SH-SY5Y (cell line): ENCODE data around the gene CD180.

Experiments used
- GATA2 ChIP-seq: IDR thresholded peaks from 2 replicates; pipeline ENCODE4 v1.6.1; 2011; ENCODE audit warnings: mild to moderate bottlenecking, low read depth, low read length
- GATA3 ChIP-seq: IDR thresholded peaks from 2 replicates; pipeline ENCODE4 v1.6.1; 2011; ENCODE audit warnings: low read depth, mild to moderate bottlenecking, low read length, moderate library complexity

DNA sequence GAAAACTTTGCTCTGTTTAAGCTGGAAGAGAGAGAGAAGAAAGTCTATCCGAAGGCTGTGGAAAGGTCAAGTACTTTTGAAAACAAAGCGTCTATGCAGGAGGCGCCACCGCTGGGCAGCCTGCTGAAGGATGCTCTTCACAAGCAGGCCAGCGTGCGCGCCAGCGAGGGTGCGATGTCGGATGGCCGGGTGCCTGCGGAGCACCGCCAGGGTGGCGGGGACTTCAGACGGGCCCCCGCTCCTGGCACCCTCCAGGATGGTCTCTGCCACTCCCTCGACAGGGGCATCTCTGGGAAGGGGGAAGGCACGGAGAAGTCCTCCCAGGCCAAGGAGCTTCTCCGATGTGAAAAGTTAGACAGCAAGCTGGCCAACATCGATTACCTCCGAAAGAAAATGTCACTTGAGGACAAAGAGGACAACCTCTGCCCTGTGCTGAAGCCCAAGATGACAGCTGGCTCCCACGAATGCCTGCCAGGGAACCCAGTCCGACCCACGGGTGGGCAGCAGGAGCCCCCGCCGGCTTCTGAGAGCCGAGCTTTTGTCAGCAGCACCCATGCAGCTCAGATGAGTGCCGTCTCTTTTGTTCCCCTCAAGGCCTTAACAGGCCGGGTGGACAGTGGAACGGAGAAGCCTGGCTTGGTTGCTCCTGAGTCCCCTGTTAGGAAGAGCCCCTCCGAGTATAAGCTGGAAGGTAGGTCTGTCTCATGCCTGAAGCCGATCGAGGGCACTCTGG lies 32.6 kb downstream of the CD180 start:
- TF ChIP-seq GATA3 (no peak), GATA2 (no peak)
